ENCODE data around the gene PDIA2. TPM values are rescaled to one million over a fixed set of nuclear protein-coding genes. Genes with fewer than 3 reads are reported as not detected.
"Not testable (repeated sequence)": the region's sequence is repeated elsewhere in the genome, so short reads cannot be mapped to it uniquely, and the experiment has no call there.

The PDIA2 gene
- total RNA-seq, 6 experiments from 2014 or later: not detected

DNA sequence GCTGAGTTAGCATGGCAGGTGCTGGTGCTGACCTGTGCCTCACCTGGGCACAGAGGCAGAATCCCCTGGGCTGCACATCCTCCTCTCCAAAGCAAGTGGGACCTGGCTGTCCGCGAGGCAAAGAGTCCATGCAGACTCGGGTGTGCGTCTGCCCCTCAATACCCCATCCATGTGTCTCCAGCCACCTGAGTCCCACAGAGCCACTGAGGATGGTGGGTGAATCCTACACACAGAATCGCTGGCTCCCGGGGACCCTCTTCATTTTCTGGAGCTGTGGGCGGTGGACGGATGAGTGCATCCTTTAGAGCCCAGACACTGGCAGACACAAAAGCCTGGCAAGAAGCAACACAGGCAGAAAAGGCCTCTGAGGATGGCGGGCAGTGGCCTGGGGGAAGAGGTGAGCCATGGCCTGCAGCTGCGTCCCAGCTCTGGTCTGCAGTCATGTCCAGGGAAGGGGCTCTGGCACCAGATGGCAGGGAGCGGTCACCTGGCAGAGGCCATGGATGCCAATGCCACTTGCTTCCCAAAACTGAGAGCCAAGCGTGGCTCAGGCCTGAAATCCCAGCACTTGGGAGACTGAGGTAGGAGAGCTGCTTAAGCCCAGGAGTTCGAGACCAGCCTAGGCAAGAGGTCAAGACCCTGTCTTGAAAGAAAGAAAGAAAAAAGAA is 39.6 kb downstream of the PDIA2 start:
- TF ChIP-seq, protein P1, sequence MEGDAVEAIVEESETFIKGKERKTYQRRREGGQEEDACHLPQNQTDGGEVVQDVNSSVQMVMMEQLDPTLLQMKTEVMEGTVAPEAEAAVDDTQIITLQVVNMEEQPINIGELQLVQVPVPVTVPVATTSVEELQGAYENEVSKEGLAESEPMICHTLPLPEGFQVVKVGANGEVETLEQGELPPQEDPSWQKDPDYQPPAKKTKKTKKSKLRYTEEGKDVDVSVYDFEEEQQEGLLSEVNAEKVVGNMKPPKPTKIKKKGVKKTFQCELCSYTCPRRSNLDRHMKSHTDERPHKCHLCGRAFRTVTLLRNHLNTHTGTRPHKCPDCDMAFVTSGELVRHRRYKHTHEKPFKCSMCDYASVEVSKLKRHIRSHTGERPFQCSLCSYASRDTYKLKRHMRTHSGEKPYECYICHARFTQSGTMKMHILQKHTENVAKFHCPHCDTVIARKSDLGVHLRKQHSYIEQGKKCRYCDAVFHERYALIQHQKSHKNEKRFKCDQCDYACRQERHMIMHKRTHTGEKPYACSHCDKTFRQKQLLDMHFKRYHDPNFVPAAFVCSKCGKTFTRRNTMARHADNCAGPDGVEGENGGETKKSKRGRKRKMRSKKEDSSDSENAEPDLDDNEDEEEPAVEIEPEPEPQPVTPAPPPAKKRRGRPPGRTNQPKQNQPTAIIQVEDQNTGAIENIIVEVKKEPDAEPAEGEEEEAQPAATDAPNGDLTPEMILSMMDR (IDR thresholded peaks at IDR 0.05): no peak
- Mint-ChIP-seq H3K27me3 (ENCODE audit: insufficient read depth) (peaks cover 2% of the 10 kb centered on the region), H3K36me3 (ENCODE audit: low read depth) (0 out of 2 replicates have a peak, but pooled peaks cover 6% of the 10 kb centered on the region), H3K27ac (no peak overlapping the region), H3K9me3 (no peaks in the 10 kb centered on the region), H3K4me1 (ENCODE audit: low read depth) (peaks cover 6% of the 10 kb centered on the region), H3K4me3 (no peak overlapping the region)
- no peak for DNase-seq

DNA sequence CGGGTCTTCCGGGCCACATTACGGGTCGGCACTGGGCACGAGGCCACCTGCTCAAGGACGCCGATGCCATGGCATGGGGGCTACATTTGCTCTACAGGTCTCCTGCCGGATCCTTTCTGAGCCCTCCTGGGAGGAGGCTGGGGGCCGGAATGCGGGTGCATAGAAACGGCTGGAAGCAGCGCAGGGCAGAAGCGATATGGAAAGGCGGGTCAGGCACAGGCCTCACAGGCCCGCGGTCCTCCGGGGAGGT is 41.2 kb downstream of the PDIA2 start:
- H3K36me3 Mint-ChIP-seq (ENCODE audit: low read depth): 0 out of 2 replicates have a peak, but pooled peaks cover 1% of the 10 kb centered on the region
- peaks cover under 1% of the 10 kb centered on the region for H3K27me3 Mint-ChIP-seq (ENCODE audit: insufficient read depth)
- H3K27ac Mint-ChIP-seq: no peak overlapping the region
- H3K9me3 Mint-ChIP-seq: no peaks in the 10 kb centered on the region
- no peak for DNase-seq
- H3K4me3 Mint-ChIP-seq: no peak overlapping the region
- peaks cover 9% of the 10 kb centered on the region for H3K4me1 Mint-ChIP-seq (ENCODE audit: low read depth)
- TF ChIP-seq, protein P1 (IDR thresholded peaks at IDR 0.05): no peak

DNA sequence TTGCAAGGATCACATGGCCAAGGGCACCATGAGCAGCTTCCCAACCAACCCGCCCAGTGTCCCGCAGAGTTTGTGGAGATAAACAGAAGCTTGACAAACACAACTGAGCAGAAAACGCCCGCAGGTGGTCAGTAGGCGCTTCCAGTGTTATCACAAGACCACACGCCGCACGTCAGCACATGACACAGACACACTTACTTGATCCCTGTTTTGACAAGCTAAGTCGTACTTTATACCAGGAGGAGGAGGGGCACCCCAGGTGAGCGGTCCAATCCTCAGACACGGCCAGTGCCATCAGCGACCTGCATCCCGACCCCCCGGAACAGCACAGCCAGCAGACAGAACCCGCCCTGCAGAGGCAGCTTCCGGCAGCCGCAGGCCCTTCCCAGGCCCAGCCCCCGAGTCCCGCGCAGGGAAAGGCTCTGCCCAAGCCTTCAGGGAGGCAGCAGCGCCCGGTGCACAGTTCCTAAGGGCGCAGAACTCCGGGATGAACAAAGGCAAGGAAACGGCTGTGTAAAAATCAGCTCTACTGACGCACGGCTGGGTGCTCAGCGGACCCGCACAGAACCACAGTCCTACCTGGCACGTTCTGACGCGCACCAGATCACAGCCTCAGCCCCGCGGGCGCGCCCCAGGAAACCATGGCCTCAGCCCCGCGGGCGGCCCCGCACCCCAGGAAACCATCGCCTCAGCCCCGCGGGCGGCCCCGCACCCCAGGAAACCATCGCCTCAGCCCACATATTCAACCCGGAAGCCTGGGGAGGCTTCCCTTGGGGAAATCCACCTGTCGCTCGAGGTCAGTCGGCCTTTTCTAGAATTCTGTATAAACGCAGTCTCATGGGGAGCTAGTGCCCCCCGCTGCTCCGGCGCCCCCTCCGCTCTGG is 41.7 kb downstream of the PDIA2 start:
- H3K4me1 Mint-ChIP-seq (ENCODE audit: low read depth): peaks cover 9% of the 10 kb centered on the region
- no peak overlapping the region for H3K4me3 Mint-ChIP-seq
- H3K9me3 Mint-ChIP-seq: no peaks in the 10 kb centered on the region
- no peak overlapping the region for H3K27ac Mint-ChIP-seq
- no peaks in the 10 kb centered on the region; the same call in 1 of the 2 replicates for H3K27me3 Mint-ChIP-seq (ENCODE audit: insufficient read depth)
- DNase-seq: no peak
- TF ChIP-seq, protein P1 (IDR thresholded peaks at IDR 0.05): no peak
- no peaks in the 10 kb centered on the region for H3K36me3 Mint-ChIP-seq (ENCODE audit: low read depth)

DNA sequence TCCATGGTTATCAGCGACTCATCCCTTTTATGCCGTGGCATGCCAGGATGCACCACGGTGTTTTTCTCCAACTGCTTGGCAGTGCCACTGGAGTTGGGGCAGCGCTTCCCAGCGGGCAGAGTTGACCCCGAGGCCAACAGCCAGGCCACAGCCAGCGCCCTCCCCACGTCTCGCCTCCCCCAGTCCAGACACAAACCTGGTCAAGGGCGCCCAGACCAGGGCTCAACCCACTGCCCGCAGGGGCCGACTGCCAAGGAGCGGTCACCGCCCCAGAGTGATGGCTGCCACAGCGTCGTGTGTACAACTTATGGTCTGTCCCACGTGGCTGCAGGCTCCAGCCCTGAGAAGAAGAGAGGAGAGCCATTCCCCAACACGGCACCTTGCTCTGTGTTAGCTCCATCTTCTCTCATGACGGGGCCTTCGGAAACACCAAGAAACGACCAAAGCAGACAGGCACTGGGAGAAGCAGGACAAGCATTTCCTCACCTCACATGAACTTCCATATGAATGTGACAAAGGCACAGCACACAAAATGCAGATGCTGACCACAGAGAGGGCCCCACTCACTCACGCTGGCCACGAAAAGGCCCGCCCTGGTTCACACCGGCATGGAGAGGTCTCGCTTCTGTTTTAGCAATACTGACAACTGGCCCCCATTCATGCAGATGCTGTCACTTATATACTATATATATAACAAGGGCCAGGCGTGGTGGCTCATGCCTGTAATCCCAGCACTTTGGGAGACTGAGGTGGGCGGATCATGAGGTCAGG is 42.6 kb downstream of the PDIA2 start:
- Mint-ChIP-seq H3K27ac (no peak overlapping the region), H3K9me3 (no peaks in the 10 kb centered on the region), H3K4me3 (no peak overlapping the region), H3K36me3 (ENCODE audit: low read depth) (no peaks in the 10 kb centered on the region), H3K4me1 (ENCODE audit: low read depth) (peaks cover 13% of the 10 kb centered on the region), H3K27me3 (ENCODE audit: insufficient read depth) (no peaks in the 10 kb centered on the region; the same call in 1 of the 2 replicates)
- DNase-seq: no peak
- TF ChIP-seq, protein P1 (IDR thresholded peaks at IDR 0.05): no peak

DNA sequence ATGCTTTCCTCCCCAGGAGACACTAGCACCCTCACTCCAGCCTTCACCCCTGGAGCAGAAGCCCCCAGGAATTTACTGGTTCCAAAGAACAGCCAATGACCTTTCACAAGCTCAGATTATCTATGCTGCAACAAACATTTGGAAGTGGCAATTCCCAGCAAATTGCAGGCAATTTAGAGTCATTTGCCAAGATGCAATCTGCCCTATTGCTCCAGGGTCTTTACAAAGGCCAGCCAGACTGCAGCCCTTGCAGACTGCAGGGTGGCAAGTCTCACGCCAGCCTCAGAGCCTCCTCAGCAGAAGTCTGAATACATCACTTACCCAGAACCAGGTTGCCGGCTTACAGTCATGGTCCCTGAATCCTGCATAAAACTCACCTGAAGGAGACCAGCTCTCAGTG is 47.8 kb downstream of the PDIA2 start:
- peak overlapping the region; percentile 92 for H3K27ac Mint-ChIP-seq
- H3K4me1 Mint-ChIP-seq (ENCODE audit: low read depth): peaks cover 52% of the 10 kb centered on the region
- TF ChIP-seq, protein P1 (IDR thresholded peaks at IDR 0.05): no peak
- no peaks in the 10 kb centered on the region for H3K9me3 Mint-ChIP-seq
- DNase-seq: no peak
- peak overlapping the region; percentile 65 for H3K4me3 Mint-ChIP-seq
- H3K27me3 Mint-ChIP-seq (ENCODE audit: insufficient read depth): peaks cover 5% of the 10 kb centered on the region; the same call in 1 of the 2 replicates
- H3K36me3 Mint-ChIP-seq (ENCODE audit: low read depth): no peaks in the 10 kb centered on the region

DNA sequence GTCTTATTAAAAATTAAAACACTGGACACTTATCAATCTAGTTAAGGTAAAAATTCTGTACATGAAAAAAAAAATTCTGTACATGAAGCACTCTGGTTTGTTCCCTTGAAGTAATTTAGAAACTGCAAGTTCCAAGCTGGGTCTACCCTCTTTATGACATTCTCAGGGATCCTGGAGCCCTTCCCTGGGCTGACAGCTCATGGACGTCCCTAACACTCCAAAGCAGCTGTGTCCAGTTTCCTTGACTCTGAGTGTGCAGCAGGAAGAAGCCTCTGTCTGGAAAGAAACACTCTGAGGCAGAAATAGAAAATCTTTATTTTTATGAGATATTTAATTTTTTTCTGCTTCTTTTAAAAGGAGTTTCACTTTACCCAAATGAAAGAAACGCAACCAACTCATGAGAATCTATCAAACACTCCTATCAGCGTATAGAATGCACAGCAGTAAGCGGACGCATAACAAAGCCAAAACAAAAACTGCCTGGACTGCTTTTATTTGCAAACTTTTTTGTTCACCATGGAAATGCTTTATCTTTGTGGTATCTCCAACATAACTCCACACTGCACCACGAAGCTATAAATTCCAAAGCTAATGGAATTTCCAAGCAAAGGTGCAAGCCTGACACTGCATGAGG is 48.3 kb downstream of the PDIA2 start:
- peak overlapping the region; percentile 65 for H3K4me3 Mint-ChIP-seq
- not testable (repeated sequence) for H3K9me3 Mint-ChIP-seq; H3K27me3 Mint-ChIP-seq (ENCODE audit: insufficient read depth); H3K36me3 Mint-ChIP-seq (ENCODE audit: low read depth)
- DNase-seq: peak; percentile 75
- H3K27ac Mint-ChIP-seq: peak overlapping the region; percentile 92
- H3K4me1 Mint-ChIP-seq (ENCODE audit: low read depth): peaks cover 52% of the 10 kb centered on the region

All from HFFc6 (cell line).